Limb (tissue), 2 donors: ENCODE measurements around the gene WDR3.

Experiments
- DNase-seq, 2 donors: peaks; one replicate each; pipeline ENCODE4 v3.0.0-alpha.2; 2016; ENCODE audit errors: extremely low spot score in 2 of 2

Gene WDR3

DNA sequence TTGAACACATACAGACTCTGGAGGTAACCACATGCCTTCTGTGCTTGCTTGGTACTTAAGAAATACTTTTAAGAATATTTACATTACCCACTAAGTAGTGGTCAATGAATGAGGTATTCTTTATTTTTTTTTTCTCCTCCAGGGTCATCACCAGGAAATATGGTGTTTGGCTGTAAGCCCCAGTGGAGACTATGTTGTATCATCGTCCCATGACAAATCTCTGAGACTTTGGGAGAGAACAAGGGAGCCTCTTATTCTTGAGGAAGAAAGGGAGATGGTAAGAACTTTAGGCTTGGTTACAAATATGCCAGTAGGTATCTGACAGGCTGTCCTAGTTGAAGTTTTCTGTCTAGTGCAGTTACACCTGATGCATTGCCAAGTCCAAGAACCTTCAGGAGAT lies 22.8 kb downstream of the WDR3 start:
- DNase-seq: no peak

DNA sequence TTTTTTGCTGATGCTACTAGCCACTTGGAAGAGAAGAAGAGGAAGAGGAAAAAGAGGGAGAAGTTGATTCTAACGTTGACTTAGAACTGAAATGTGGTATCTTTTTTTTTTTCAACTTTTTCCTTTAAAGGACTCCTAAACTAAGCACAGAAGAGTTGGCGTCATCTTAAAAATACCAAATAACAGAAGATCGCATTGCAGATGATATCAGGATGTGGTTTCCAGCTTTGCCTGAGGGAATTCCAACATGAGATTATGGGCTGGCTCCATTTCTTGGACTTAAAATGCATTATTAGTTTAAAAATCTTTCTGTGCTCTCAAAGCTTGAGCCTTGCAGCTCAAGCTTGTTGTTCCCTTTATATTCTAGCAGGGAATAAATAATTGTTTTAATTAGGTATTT lies 29.8 kb downstream of the WDR3 start:
- peak in 1 of 2 donors; percentile 2 for DNase-seq

DNA sequence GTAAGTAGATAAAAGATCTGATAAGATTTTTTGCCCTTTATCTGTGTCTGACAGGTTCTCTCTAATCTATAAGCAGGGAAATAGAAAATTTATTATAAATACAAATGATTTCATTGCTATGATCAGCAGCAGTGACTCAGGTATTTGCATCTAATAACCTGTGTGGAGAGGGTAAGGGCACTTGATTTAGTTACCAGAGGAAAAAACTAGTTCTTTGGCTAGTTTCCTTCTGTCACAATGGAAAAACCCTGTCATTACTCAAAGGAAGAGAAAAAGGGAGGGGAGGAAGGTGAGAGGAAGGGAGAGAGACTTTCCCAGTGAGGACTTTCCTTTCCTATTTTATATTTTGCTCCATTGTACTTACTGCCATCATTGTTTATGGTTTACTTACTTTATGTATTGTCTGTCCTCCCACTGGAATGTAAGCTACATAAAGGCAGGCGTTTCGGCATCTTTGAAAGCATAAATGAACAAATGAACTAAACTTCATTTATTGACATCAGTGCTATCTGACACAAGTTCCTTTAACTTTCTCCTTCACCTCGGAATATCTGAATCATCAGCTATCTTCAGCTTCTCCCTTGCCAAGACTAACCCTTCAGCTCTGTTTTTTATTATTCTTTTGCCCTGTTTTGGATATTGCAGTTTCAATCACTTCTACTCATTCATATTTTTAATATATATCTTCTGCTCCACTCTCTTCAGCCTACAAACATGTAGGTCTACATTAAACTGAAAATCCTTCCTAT lies 34.9 kb downstream of the WDR3 start:
- DNase-seq: no peak

DNA sequence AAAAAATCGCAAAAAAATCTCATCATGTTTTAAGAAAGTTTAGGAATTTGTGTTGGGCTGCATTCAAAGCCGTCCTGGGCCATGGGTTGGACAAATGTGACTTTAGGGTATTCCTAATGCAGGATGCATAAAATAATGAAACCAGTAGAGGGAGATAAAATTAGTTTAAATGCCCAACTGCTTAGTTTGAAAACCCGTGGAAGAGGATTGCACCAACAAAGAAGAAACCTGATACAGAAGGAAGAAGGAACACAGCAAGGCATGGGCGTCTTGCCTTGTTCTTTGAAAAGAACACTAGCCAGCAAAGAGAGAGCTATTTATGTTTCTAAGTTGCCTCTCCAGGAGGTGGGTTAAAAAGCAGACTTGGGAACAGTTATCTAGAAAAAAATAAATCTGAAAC lies 37.9 kb downstream of the WDR3 start:
- DNase-seq: peak in 1 of 2 donors; percentile 75

DNA sequence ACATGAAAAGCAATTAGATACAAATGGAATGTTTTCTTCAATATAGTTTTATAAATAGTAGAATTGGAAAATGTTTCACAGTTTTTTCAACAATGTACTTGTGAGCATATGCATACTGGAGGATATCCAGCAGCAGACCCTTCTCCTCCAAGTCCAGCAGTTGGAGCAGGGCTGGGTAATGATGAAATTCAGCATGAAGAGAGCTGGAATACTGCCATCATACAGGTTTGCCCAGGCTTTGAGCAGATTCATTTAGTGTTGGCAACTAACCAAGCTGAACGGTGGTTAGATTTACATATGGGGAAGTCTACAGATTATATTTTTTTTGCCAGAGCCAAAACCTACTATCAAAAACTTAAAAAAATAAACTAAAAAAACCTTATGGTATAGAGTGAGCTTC lies 38.3 kb downstream of the WDR3 start:
- peak; percentile 31 to 79 for DNase-seq

DNA sequence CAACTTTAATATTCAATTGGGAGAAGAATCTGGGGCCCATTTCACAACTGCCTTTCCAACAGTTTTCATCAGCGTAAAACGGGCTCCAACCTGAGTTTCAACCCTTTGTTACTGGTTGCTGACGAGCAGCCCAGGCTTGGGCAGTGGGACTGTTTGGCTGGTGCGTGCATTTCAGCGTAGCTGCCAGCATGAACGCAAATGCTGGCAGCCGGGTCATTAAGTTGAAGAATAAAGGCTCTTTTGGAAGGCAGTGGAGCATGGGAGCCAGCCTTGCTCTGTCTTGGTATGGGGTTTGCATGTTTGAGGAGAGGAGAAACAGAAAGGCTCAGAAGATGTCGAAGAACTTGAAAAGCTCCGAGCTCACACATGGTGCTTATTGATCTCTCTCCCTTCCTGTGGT lies 40.7 kb downstream of the WDR3 start:
- DNase-seq: peak in 1 of 2 donors; percentile 43

DNA sequence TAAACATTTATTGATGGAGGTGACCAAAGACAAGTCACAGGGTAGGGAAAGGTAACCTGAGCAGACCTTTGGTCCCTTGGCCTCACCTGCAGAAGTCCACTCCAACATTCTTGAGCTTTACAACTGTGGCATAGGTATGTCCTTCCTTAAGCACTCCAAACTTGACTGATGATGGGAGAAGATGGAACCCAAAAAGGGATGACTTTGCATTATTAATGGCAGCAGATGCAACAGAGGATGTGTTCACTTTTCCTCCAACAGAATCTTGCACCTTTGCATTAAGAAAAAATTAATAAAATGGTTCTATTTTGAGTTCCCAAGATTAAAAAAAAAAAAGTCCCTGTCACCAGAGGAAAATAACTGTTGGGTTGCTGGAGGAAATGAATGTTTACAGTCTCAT lies 42.2 kb downstream of the WDR3 start:
- DNase-seq: no peak

DNA sequence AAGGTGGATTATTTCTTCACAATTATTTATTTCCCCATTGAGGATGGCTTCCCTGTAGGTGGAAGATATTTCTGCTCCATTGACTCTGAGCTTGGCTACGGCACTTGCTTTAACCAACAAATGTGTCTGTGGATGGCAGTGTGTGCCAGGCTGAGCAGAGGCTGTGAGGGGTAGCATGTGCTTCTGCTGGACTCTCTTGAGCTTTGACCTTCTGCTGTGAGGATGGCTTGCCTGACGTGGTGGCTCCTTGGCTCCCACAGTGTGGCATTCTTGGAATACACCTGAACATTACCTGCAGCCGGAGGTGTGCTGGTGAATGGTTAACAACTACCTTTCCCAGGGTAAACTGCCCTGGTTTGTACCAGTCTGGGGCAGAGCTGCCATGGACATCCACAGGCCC lies 46.8 kb downstream of the WDR3 start:
- no peak for DNase-seq

DNA sequence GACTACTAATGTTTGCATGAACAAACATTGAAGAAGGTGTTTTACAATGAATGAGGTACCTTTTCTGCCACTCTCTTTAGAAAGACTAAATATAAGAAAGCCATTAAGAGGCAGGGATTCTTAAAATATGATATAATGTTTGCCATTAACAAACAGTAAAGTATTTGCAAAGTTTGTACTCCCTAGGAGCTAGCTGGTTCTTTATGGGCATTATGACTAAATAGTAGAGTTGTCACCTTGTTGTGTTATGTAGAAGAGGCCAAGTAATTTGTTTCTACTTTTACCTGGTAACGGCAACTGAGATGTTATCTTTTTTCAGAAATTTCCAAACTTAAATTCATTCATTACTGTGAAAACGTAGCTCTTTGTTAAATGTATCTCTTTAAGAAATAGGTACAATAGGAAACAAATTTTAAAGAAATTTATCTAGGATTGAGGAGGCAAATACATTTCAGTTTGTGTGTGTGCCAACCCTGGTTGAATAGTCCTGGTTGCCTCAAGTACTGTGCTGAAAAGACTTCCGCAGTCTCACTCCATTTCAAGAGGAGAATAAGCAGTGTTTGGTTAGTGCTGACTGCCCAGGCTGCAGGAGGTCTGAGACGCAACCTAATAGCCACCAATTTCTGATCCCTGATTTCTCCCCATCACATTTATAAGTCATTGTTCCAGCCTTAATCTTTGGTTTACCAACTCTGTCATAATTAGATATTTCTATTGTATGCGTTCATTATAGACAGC lies 52.1 kb downstream of the WDR3 start:
- DNase-seq: no peak

DNA sequence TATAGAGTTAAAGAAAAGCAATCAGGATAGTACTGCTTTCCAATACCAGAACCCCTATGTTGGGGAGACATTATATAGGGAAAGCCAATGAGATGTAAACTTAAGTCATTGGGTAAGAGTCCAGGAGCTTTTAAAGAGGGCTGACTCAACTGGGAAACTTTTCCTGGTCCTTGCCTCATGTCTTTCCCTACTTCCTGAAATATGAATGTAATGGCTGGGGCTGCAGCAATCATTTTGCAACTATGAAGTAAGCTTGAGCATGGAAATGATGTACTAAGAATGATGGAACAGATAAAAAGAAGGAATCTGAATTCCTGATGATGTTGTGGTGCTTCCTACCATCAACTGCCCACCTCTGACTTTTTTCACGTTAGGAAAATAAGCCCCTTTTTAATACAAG lies 55.7 kb downstream of the WDR3 start:
- no peak for DNase-seq

DNA sequence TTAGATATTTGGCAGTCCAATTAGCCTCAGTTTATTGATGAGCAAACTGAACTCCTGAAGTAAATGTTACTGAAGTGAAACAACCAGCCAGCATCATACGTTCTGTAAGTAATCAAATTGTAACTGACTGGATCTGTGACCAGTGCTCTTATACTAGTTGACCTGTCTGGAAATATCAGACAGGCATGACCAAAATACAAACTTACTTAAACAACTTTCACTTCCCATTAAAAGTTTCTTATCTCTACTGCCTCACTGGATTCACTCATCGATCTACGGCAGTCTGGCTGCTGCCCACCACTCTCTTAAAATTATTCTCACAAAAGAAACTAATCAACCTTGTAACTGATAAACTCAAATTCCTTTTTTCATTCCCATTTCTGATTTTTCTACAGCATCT lies 56.4 kb downstream of the WDR3 start:
- no peak for DNase-seq

DNA sequence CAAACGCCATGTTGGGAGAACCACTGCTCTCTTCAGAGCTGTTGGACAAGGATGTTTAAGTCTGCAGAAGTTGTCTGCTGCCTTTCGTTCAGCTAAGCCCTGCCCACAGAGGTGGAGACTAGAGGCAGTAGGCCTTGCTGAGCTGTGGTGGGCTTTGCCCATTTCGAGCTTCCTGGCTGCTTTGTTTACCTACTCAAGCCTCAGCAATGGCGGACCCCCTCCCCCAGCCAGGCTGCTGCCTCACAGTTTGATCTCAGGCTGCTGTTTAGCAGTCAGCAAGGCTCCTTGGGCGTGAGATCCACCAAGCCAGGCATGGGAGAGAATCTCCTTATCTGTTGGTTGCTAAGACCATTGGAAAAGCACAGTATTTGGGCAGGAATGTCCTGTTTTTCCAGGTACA lies 74.8 kb downstream of the WDR3 start:
- DNase-seq: no peak

DNA sequence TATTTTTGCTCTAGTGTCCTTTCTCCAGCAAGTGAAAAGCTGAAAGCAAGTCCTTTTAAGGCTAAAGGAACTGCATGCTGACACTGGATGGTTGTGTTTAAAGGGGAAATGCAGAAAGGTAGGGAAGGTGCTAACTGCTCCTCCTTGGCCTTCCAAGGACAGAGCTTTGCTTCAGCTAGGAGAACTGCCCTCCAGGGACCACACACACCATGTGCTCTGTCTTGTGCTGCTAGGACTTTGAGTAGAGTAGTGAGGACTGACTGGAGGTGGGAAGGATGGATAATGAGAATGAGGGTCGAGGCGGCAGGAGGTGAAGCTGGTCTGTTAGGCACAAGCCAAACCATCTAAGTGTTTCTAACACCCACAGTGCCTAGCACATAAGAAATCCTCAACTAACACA lies 77.9 kb downstream of the WDR3 start:
- DNase-seq: no peak

DNA sequence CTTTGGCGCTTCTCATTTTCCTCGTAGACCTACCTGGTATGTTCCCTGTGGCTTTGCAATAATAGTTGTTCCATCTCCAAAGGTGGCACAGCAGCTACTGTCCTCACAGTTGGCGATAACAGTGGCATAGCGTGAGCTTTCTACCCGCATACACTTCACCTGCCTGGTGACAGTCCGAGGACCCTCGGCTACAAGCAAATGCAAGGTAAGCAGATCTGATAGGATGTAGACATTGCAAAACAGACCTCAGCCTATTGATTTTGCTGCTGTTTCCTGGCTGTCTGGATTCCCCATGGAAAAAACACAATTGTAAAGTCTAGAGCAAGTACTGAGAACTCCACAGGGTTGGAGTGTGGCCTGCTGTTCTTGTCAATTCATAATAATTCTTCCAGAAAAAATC lies 78.5 kb downstream of the WDR3 start:
- DNase-seq: no peak

DNA sequence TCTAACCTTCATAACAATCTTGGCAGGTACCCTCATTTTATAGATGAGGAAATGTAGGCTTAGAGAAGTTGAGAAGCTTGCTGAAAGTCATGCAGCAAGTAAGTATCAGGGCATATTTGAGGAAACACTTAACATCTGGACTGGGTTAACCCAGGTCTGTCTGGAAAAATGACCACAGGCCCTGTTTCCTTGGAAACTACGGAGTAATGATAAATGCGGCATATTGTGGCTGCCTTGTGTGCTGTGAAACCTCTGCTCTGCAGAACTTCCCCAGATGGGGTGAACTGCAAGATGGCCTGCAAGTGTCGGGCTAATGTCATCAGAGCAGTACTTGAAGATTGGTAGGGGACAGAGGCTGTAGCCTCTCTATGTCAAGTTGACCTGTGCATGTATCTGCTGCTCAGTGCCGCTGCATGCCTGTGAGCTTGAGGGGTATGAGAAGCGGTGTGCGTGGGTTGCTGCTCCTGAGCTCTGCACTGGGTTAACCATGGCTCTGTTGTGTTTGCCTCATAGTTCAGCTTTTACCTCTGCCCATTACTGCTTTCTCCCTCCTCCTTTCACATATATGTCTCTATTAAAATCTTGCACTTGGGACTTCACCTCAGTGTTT lies 83.1 kb downstream of the WDR3 start:
- no peak for DNase-seq

DNA sequence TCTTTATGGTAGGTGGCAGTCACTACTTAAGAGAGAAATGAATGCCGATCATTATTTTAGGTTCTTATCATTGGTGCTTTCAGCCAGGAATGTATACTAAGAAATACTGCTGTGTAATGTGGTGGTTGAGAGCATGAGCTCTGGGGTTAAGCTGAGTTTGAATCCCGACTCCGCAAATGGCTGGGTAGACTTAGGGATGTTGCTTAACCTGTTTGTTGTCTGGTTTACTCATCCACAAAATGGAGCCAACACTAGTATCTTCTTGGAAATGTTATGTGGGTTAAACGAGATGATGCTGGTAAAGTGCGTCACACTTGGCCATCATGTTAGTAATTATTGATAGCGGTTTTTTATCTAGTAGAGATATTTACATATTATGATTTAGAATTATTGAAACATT lies 83.8 kb downstream of the WDR3 start:
- no peak for DNase-seq

DNA sequence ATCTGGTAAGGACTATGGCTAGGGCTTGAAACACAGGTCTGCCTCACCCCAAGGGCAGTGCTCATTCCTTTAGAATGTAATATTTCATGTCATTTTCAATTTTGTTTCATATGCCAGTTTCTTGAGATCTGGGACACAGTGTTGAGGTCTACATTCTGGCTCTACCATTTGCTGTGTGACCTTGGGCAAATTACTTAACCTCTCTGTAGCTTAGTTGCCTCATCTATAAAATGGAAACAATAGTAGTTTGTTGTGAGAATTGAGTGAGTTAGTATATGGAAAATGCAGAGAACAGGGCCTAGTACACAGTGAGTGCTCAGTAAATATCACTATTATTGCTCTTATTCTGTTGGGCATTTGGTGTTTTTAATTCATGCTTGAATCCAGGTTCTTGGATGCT lies 84.4 kb downstream of the WDR3 start:
- no peak for DNase-seq
